ENCODE measurements around the gene PCSK6.

DNA sequence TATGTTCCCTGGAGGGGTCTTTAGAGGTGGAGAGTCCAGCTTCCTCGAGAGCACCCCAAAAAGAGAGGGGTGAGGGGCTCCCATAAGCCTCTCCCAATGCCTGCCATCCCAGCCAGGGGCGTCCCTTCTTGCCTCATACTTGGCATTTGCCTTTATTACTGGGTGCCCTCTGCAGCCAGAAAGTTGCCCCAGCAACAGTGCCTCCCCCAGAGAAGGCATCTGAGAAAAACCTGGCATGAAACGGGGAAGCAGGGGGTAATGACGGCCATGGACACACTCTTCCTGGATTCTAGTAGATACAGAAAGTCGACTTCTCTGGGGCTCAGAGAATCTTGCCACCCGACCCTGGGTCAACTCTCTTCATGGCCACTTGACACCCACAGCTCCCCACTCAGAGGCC is 90.1 kb downstream of the PCSK6 start:
- TF ChIP-seq FOXM1 (IDR thresholded peaks at IDR 0.05; ENCODE audit: borderline replicate concordance, low read depth) (no peak), EP300 (IDR thresholded peaks at IDR 0.05; ENCODE audit: borderline replicate concordance) (no peak), RAD21 (IDR thresholded peaks at IDR 0.05; ENCODE audit: low read depth) (no peak), TCF12 (IDR thresholded peaks at IDR 0.05; ENCODE audit: low read depth) (no peak), CREB1 (IDR thresholded peaks at IDR 0.05; ENCODE audit: low read depth) (no peak), NFIC (IDR thresholded peaks at IDR 0.05) (no peak), CEBPB (IDR thresholded peaks at IDR 0.05) (no peak), TAF1 (IDR thresholded peaks at IDR 0.05; ENCODE audit: low read depth) (no peak), EGR1 (IDR thresholded peaks at IDR 0.05) (no peak), YY1 (IDR thresholded peaks at IDR 0.05; ENCODE audit: low read depth) (no peak), ZBTB7A (IDR thresholded peaks at IDR 0.05; ENCODE audit: low read depth) (no peak)
- TF ChIP-seq, protein P1, sequence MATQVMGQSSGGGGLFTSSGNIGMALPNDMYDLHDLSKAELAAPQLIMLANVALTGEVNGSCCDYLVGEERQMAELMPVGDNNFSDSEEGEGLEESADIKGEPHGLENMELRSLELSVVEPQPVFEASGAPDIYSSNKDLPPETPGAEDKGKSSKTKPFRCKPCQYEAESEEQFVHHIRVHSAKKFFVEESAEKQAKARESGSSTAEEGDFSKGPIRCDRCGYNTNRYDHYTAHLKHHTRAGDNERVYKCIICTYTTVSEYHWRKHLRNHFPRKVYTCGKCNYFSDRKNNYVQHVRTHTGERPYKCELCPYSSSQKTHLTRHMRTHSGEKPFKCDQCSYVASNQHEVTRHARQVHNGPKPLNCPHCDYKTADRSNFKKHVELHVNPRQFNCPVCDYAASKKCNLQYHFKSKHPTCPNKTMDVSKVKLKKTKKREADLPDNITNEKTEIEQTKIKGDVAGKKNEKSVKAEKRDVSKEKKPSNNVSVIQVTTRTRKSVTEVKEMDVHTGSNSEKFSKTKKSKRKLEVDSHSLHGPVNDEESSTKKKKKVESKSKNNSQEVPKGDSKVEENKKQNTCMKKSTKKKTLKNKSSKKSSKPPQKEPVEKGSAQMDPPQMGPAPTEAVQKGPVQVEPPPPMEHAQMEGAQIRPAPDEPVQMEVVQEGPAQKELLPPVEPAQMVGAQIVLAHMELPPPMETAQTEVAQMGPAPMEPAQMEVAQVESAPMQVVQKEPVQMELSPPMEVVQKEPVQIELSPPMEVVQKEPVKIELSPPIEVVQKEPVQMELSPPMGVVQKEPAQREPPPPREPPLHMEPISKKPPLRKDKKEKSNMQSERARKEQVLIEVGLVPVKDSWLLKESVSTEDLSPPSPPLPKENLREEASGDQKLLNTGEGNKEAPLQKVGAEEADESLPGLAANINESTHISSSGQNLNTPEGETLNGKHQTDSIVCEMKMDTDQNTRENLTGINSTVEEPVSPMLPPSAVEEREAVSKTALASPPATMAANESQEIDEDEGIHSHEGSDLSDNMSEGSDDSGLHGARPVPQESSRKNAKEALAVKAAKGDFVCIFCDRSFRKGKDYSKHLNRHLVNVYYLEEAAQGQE (IDR thresholded peaks at IDR 0.05; ENCODE audit: low read depth), result no peak
- TF ChIP-seq, protein P2, sequence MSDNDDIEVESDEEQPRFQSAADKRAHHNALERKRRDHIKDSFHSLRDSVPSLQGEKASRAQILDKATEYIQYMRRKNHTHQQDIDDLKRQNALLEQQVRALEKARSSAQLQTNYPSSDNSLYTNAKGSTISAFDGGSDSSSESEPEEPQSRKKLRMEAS (IDR thresholded peaks at IDR 0.05), result no peak
- TF ChIP-seq, protein P3, sequence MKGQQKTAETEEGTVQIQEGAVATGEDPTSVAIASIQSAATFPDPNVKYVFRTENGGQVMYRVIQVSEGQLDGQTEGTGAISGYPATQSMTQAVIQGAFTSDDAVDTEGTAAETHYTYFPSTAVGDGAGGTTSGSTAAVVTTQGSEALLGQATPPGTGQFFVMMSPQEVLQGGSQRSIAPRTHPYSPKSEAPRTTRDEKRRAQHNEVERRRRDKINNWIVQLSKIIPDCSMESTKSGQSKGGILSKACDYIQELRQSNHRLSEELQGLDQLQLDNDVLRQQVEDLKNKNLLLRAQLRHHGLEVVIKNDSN (IDR thresholded peaks at IDR 0.05), result no peak

Measured in Ishikawa (cell line).